ENCODE results near the gene DRAM1.

GRCh38 chr12:101957252-101957959 is 80.0 kb downstream of the DRAM1 start:
- TF ChIP-seq CTCF (IDR thresholded peaks at IDR 0.05; ENCODE audit: insufficient read depth, low read depth, low read length) = no peak
- no peak for TF ChIP-seq EZH2 (IDR thresholded peaks at IDR 0.05; ENCODE audit: insufficient read depth, low read length)
